Smooth muscle cell of the brain vasculature (primary cell): Measurements from ENCODE around the gene RPTOR.

Experiments used
- DNase-seq: peaks from one replicate; pipeline ENCODE4 v3.0.0-alpha.2; 2012; ENCODE audit warnings: low read depth, low spot score

The RPTOR gene

GRCh38 chr17:80970762-80971703 lies 426.4 kb downstream of the RPTOR start:
- no peak for DNase-seq

- no peak for DNase-seq
Measured at GRCh38 chr17:80971704-80972304, 427.2 kb downstream of the RPTOR start.

GRCh38 chr17:80976701-80977100 lies 432.1 kb downstream of the RPTOR start:
- DNase-seq, result no peak

- no peak for DNase-seq
Measured at GRCh38 chr17:80977172-80977571, 432.5 kb downstream of the RPTOR start.

GRCh38 chr17:80978499-80979497 lies 434.2 kb downstream of the RPTOR start:
- DNase-seq, result no peak

- DNase-seq, result no peak
Measured at GRCh38 chr17:80979547-80980378, 435.1 kb downstream of the RPTOR start.

GRCh38 chr17:80980397-80981061 lies 435.9 kb downstream of the RPTOR start:
- no peak for DNase-seq

- DNase-seq, result no peak
Measured at GRCh38 chr17:80981062-80981902, 436.6 kb downstream of the RPTOR start.

- DNase-seq, result no peak
Measured at GRCh38 chr17:80981929-80982425, 437.3 kb downstream of the RPTOR start.

GRCh38 chr17:80982426-80982974 lies 437.9 kb downstream of the RPTOR start:
- DNase-seq, result no peak

- DNase-seq, result no peak
Measured at GRCh38 chr17:80983545-80983944, 438.9 kb downstream of the RPTOR start.

- DNase-seq, result peak; percentile 28
Measured at GRCh38 chr17:80984749-80985148, 440.1 kb downstream of the RPTOR start.

GRCh38 chr17:80986046-80986445 lies 441.4 kb downstream of the RPTOR start:
- no peak for DNase-seq

GRCh38 chr17:80986816-80987475 lies 442.3 kb downstream of the RPTOR start:
- no peak for DNase-seq

- no peak for DNase-seq
Measured at GRCh38 chr17:80987941-80988461, 443.4 kb downstream of the RPTOR start.

GRCh38 chr17:80989586-80989913 lies 444.9 kb downstream of the RPTOR start:
- DNase-seq, result no peak

GRCh38 chr17:80990921-80991644 lies 446.4 kb downstream of the RPTOR start:
- no peak for DNase-seq
